ENCODE measurements around the gene SORCS2.

SORCS2 gene

DNA sequence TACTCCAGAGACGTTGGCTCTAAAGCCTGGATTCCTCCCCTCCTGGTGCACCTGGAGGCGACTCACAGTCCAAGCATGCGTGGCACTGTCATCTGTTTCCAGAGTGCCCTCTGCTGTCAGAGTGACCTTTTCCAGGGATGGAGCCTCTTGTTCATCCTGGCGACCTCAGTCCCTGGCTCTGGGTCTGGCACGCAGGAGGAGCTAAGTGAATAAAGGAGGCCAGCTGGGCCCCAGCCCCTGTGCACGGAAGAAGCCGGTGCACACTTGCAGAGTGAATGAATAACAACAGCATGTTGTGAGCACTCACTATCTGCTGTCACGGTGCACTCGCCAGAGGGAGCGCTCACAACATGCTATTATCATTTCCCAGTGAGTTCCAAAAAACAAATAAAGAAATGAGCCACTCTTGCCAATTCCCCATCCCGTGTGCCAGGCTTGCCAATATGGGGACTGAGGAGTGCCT, 270.2 kb downstream of the SORCS2 start:
- no peak for DNase-seq

DNA sequence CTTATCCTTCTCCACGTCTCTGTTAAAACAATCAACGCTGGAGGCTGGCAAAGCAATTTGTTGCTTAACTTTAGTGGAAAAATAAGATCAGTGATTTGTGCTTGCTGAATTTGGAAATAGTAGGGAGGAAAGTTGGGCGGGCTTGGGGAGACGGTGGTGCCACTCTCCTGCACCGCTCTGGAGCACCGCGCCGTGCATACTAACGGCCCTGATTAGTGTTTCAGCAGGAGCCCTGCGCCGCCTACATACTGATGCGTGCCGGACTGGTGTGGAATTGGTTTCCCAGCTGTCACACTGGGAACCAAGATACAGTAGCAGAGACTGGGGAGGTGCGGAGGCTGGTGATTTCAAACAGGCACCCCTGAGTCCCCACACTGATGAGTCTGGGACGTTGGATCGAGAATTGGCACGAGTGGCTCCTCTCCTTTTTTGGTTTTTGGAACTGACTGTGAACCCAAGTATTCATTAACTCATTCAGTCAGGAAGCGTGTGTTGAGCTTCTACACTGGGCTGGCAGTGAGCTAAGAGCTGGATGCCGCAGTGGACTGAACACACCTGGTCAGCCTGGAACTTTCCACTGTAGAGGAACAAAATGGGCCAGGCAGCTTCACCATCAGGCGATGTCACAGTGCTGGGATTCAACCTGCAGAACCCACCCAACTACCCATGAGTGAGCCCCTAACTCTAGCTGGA, 271.4 kb downstream of the SORCS2 start:
- no peak for DNase-seq

DNA sequence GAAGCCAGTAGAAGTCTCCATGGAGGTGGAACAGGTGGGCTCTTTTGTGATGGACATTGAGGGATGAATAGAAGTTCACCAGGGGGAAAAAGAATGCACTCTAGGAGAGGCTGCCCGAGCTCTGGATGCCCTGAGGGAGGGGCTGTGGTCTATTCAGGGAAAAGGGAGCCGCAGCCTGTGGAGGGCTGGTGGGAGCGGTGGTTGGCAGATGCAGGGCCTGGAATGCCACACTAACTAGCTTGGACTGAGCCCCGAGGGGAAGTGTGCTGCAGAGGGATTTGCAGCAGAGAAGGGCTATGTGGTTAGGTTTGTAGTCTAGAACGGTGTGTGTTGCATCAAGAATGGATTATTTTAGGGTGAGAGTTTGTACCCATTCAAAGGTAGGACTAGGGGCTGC, 271.9 kb downstream of the SORCS2 start:
- DNase-seq = no peak

DNA sequence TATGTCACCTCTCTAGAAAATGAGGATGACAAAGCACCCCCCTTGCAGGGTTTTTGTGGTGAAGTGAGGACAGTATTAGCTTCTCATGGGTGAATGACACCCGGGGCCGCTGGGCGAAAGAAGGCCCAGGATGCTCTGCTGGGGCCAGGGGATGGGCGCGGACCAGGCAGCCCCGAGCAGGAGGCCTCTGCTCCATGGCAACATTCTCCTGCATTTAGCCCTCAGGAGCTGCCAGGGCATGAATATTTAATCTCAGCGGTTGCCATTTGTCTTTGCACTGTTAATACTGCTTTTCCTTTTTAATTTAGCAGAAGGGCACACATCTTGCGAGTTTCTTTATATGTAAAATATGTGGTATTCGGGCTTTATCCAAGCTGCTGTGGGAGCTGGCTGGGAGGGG, 272.7 kb downstream of the SORCS2 start:
- DNase-seq = no peak

DNA sequence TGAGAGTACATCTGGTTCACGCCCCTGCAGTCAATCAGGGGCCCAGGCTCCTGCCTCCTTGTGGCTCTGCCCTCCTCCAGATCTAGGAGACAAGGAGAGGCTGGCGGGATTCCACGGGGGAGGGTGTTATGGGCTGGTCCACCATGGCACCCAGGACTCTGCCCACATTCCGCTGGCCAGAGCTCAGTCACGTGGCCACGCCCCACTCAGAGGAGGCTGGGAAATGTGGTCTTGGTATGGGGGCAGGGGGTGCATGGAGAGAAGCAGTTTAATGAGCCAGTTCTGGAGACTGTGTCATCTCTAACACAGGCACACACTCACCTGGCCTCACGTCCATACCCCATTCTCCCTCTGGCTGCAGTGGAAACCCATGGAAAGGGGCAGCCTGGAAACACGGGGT, 273.9 kb downstream of the SORCS2 start:
- DNase-seq = no peak

DNA sequence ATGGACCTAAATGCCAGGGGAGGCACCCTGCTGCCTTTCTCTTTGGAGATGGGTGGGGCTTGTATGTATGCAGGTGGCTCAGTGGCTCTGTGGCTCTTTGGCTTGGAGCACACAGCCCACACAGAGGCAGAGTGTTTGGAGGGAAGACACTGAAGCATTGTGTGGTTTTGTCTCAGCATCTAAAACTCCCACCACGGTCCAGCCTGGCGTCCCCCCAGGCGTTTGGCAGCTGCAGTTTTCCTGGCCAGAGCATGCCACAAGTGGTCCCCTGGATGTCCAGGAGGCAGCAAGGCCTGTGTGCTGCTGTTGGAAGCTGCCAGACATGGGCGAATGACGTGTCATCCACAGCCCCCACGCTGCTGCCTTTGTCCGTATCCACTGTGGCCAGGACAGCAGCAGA, 274.6 kb downstream of the SORCS2 start:
- no peak for DNase-seq

DNA sequence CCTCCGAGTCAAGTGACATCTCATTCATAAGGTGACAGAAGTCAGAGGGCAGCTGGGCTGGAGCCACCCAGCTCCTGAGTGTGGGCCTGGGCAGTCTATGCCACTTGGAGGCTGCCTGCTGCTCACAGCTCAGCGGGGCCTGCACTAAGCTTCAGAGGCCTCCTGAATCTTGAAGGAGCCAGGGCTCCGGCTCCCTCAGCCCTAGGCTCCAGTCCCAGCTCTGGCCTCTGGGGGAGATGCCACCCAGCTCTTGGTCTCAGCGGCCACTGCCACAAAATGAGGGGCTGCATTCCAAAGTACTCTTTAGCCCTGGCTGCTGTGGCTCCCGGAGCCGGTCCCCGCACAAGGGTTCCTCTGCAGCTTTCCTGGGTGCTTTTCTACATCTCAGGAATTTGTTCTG, 275.1 kb downstream of the SORCS2 start:
- DNase-seq = no peak

GRCh38 chr4:7469023-7469422, 276.7 kb downstream of the SORCS2 start:
- no peak for DNase-seq

DNA sequence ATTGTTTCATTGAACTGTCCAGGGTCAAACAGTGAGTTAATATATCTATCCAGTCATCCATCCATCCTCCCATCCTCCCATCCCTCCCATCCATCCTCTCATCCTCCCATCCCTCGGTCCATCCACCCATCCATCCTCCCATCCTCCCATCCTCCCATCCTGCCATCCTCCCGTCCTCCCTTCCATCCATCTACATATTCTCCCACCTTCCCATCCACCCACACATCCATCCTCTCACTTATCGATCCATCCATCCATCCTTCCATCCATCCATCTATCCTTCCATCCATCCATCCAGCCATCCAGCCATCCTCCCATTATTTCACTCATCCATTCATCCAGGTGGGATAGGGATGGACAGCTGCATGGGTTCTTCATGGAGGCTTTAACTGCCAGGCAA, 277.8 kb downstream of the SORCS2 start:
- no peak for DNase-seq

GRCh38 chr4:7470522-7471128, 278.3 kb downstream of the SORCS2 start:
- no peak for DNase-seq

- no peak for DNase-seq
Measured at GRCh38 chr4:7472442-7473013, 280.2 kb downstream of the SORCS2 start.

DNA sequence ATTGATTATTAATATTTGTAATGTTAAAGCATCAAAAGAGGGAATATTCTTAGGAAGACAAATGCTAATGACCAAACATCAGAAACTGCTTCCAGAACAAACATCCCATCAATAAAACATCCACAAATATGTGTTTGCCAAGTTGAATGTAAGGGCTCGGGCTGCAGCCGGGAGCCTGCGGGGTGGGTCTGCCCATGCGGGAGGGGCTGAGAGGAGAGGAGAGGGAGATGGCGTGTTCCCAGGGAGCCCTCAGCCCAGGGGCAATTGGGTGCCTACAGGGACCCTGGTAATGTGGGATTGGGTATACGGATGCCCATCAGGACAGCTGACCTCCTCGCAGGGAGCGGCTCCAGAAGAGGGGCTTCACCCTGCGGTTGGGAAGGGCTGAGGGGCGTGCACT, 280.7 kb downstream of the SORCS2 start:
- DNase-seq = no peak

GRCh38 chr4:7474320-7474719, 282.0 kb downstream of the SORCS2 start:
- no peak for DNase-seq

GRCh38 chr4:7475207-7475606, 282.9 kb downstream of the SORCS2 start:
- no peak for DNase-seq

DNA sequence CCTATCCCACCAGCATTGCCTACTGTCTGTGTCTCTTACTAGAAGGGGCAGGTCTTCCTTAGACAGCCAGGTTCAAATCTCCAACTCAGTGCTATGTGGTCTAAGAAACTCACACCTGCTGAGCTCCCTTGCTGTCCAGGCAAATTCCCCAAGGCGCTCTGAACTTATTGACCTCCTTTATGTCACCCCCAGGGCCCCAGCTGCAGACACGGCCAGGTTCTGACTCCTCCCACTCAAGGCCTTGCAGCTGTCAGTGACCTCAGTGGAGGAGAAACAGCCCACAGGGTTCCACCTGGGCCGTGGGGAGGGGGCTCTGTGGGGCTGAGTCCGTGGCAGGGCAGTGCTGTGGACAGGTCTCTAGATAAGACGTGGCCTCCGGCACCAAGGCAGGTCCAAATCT, 284.5 kb downstream of the SORCS2 start:
- no peak for DNase-seq

GRCh38 chr4:7477695-7478094, 285.4 kb downstream of the SORCS2 start:
- DNase-seq = no peak

DNA sequence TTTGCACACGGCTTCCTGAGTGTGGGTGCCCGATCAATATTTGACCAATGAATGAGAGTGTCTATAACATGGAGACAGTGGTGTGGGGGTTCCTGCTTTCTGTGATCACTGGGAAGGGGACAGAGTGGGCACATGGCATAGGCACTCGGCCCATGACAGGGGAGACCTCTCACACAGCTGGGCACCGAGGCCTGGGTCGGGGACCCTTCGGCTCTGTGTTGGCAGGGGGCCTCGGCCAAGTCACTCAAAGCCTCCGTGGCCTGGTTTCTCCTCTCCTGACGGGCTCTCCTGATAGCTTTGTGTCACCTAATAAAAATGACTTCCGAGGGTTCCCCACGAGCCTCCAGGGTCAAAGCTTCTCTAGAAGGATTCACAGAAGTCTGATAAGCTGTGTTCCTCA, 286.3 kb downstream of the SORCS2 start:
- no peak for DNase-seq

- DNase-seq = no peak
Measured at GRCh38 chr4:7480423-7480822, 288.1 kb downstream of the SORCS2 start.

GRCh38 chr4:7481227-7481626, 288.9 kb downstream of the SORCS2 start:
- no peak for DNase-seq

GRCh38 chr4:7485096-7485495, 292.8 kb downstream of the SORCS2 start:
- DNase-seq = no peak

- no peak for DNase-seq
Measured at GRCh38 chr4:7486101-7486500, 293.8 kb downstream of the SORCS2 start.

DNA sequence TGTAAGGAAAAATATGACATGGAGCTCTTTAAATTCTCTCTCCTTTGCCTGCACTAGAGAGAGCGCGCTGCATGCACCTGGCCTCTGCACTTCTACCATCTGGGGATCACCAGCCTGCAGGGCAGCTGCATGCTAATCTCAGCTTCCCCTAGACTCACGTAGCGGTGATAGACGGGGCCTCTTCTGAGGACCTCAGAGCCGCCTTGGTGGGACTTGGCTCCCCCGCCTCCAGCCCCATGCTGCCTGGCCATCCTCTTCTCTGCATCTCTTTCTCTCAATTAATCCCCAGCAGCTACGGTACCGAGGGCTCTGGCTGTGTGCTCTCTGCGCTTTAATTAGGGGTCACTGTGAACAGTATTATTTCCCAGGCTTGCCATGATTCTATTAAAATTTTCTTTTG, 295.2 kb downstream of the SORCS2 start:
- no peak for DNase-seq

GRCh38 chr4:7487998-7488671, 295.8 kb downstream of the SORCS2 start:
- no peak for DNase-seq

DNA sequence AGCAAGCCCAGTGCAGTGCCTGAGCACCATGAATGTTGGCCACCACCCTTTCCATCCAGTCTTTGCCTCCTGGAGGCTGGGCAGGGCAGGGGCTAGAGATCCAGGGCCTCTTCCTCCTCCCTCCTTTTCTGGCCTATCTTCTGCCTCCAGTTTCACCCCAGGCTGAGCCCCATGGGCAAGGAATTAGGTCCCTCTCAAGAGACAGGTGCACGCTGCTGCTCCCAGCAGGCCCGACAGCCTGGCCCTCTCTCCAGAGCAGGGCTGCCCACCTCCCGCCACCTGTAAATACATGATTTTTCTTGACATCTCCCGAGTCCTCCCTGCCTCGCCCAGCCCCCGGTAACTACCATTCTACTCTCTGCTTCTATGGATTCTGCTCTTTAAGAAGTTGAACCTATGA, 299.6 kb downstream of the SORCS2 start:
- no peak for DNase-seq
